Measurements from ENCODE around the gene PPIG.
"Not testable (repeated sequence)": the region's sequence is repeated elsewhere in the genome, so short reads cannot be mapped to it uniquely, and the experiment has no call there.

Gene PPIG

DNA sequence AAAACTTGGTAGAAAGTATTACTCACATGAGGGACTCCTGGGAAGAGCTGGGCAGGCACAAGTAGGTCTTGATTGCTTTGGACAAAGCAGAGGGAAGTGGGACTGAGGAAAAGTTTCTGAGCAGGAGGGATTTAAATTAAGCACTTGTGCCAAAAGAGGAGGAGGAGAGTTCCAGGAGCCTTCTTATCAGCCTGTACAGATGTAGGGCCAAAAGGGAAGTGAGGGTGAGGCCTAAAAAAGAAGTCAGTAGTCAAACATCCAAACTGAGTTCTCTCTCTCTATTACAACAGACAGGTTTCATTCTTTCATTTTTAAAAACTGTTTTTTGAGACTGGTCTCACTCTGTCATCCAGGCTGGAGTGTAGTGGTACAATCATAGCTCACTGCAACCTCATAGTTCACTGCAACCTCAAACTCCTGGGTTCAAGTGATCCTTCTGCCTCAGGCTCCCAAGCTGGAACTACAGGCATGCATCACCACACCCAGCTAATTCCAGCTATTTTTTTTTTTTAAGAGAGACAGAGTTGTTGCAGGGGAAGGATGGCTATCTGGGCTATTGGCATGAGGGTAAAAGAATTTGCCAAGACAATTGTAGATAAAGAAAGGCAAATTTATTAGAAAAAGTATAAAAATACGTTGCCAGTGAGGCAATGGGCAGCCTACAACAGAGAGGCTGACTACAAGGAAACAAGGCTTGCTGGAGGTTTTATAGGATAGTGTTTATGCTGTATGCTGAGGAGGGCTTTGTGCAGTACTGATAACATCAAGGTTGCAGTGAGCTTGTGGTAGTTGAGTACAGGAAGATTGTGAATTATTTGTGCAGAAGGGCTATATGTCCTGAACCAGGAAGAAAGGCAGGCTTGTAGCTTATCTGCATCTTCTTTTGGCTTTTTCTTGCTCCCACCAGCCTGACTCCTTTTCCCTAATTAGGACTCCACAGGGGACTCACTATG, 81.1 kb downstream of the PPIG start:
- no peak for DNase-seq

DNA sequence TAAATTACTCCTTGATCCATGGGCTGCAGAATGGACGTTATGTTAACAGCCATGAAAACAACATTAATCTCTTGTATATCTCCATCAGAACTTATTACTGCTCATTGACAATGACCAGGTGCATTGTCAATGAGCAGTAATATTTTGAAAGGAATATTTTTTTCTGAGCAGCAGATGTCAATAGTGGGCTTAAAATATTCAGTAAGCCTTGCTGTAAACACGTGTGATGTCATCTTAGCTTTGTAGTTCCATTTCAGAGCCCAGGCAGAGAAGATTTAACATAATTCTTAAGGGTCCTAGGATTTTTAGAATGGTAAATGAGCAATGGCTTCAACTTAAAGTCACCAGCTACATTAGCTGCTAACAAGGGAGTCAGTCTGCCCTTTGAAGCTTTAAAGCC, 83.4 kb downstream of the PPIG start:
- no peak for DNase-seq

DNA sequence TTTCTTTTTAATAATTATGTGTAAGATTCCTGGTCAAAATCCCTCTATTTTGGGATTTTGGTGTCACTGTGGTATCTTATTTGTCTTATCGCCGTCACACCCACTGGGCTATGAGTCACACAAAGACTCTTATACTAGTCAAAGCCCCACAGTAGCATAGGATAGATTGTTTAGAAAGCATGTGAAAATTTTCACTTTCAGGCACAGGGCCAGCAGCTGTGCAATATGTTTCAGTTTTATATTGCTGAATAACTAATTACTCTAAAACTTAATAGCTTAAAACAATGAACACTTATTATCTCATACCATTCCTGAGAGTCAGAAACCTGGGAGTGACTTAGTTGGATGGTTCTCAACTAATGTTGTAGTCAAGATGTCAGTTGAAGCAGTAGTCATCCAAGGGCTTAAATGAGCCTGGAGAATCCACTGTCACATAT, 86.1 kb downstream of the PPIG start:
- DNase-seq: no peak

DNA sequence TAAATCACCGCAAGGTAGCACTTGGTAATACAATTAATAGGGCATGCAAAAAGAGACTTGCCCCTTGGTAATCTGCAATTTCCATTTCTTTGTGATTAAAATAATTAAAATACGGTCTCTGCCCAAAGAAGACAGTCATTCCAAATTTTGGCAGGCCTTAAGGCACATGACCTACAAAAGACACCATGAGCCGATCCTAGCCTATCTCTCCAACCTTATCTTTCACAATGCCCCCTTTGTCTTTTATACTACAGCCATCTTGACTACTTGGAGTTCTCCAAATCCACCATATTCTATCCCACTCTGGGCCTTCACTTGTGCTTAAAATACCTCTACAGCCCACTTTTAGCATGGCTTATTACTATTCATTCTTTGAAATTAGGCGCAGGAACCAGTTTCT, 86.8 kb downstream of the PPIG start:
- DNase-seq: no peak

DNA sequence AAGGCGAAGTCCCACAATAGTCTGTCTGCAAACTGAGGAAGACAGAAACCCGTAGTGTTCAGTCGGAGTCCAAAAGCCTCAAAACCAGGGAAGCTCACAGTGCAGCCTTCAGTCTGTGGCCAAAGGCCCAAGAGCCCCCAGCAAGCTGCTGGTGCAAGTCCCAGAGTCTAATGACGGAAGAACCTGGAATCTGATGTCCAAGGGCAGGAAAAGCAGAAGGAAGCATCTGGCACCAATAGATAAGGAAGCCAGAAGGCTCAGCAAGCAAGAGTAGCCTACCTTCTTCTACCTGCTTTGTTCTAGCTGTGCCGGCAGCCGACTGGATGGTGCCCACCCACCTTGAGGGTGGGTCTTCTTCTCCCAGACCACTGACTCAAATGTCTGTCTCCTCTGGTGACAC, 88.3 kb downstream of the PPIG start:
- DNase-seq: no peak

DNA sequence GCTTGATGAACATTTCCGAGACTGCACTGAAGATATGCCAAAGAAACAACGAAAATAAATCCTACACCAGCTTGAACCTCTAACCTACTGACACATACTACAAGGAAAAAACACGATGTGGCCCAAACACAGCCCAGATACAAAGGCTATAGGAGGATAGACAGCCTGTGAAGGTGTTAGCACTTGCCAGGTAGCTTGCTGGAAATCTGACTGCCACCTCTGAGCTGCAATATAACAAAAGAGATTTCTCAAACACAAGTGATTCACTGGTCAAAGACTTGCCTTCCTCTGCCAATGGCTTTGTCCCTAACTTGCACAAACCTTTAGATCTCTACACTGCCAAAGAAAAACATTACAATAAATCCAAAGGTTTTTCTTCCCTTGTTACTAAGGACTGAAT, 89.0 kb downstream of the PPIG start:
- no peak for DNase-seq

DNA sequence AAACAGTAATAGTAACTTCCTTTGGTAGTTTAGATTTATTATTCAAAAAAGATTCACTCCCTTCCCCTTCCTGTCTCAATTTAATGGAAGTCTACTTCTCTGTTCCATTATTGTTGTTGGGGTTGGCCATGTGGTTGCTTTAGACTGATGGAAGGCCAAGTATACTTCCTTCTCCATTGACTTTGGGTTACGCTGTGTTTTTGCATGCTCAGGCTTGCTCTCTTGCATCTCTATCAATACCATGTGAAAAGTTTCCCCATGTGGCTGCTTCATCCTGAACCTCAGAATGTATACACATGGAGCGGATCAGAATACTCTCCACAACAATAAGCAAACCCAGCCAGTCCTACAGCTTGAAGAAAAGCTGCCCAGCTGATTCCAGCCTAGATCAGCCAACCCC, 89.8 kb downstream of the PPIG start:
- DNase-seq: no peak

DNA sequence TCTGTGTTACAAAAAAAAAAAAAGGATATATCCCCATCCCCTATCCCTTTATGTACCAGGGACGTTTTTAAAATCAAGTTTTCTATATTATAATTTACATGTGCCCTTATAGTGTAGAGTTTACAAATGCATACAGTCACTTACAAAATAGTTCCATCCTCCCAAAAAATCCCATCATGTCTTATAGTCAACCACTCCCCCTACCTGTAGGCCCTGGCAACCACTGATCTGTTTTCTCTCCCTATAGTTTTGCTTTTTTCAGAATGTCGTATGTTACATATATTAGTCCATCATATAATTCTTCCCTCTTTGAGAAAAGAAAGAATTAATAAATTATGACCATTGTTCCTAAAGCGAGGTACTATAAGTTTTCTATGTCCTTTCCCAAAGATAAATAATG, 92.2 kb downstream of the PPIG start:
- DNase-seq: no peak

DNA sequence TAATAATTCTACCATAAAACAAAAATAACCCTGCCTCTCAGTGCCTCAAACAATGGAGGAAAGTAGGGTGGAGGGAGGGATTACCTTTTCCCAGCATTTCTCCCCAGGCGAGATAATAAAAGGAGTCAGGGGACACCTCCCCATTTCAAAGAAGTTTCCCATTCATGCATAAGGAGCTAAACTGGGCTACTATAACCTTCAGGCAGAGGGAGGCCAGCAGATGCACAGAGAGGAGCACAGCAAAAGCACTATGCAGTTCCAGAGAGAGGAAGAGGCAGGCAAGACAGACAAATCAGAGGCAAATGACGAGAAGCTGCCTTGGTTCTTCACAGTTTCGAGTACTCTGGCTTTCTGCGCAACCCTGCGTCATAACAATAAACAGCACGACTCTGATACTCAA, 92.7 kb downstream of the PPIG start:
- no peak for DNase-seq

DNA sequence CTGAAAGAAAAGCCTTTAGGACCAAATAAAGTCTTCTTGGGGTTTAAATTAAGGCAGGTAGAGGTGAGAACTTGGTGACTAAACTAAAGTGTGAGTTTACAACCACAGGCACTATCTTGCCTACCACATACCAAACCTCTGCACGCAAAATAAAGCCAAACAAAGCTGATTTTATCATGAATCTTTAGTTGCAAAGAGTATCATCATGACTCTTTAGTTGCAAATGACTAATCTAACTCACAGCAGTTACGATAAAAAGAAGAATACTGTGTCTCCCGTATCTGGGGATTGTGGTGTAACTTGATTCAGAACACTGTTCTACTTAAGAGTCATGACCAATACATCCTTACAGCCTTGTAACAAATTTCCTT, 98.9 kb downstream of the PPIG start:
- no peak for DNase-seq

DNA sequence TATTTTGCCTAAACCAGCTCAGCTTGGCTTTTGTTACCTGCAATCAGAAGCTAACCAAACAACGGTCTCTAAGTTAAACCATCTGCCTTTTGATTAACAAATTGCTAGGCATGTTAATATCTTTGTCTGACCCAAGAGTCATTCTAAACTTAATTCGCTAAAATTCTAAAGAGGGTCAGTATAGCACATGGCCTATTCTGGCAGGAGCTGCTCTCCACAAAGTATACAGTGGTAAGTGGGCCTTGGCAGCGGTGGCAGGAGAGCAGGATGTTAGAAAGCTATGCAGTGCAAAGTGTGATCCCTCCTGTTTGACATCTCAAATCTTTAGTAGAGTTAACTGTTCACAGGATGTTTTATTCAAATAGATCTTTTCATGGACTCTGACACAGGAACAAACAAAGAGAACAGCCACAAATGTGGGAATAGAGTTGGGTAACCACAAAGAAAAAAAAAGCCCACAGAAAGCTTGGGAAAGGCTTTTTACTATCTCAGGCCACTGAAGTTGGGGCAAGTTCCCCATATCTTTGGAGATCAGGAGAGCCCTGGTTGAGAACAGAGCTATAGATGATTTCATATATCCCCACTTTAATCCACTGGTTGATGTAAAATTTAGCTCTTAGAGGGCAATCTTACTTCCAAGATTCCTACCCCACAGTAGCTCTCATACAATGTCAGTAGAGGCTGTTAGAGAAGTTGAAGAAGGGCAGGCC, 99.4 kb downstream of the PPIG start:
- no peak for DNase-seq

DNA sequence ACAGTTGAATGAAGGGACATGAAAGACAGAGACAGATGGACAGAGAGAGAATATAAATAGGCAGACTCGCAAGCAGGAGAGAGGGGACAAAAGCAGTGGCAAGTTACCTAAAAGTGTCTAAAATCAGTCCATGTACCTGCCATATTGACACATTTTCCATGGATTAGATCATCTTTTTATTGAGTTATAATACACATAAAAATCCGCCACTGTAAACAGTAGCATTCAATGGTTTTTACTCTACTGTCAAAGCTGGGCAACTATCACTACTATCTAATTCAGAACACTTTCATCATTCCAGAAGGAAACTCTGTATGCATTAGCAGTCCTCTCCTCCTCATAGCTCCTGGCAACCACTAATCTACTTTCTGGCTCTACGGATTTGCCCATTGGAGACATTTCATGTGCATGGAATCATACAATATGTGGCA, 100.0 kb downstream of the PPIG start:
- no peak for DNase-seq

DNA sequence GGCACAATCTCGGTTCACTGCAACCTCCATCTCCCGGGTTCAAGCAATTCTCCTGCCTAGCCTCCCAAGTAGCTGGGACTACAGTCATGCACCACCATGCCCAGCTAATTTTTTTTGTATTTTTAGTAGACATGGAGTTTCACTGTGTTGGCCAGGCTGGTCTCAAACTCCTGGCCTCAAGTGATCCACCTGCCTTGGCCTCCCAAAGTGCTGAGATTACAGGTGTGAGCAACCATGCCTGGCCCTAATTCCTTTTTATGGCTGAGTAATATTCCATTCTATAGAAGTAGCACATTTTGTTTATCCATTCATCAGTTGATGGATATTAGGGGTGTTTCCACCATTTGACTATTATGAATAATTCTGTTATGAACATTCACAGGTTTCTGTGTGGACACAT, 100.6 kb downstream of the PPIG start:
- not testable (repeated sequence) for DNase-seq

DNA sequence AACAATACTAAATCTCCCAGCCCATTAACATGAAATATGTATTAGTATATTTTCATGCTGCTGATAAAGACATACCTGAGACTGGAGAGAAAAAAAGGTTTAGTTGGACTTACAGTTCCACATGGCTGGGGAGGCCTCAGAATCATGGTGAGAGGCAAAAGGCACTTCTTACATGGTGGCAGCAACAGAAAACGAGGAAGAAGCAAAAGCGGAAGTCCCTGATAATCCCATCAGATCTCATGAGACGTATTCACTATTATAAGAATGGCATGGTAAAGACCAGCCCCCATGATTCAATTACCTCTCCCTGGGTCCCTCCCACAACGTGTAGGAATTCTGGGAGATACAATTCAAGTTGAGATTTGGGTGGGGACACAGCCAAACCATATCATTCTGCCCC, 102.7 kb downstream of the PPIG start:
- not testable (repeated sequence) for DNase-seq

DNA sequence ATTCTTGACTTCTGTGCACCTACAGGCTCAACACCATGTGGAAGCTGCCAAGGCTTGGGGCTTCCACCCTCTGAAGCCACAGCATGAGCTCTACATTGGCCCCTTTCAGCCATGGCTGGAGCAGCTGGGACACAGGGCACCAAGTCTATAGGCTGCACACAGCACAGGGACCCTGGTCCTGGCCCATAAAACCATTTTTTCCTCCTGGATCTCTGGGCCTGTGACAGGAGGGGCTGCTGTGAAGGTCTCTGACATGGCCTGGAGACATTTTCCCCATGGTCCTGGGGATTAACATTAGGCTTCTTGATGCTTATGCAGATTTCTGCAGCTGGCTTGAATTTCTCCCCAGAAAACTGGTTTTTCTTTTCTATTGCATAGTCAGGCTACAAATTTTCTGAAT, 103.8 kb downstream of the PPIG start:
- not testable (repeated sequence) for DNase-seq

DNA sequence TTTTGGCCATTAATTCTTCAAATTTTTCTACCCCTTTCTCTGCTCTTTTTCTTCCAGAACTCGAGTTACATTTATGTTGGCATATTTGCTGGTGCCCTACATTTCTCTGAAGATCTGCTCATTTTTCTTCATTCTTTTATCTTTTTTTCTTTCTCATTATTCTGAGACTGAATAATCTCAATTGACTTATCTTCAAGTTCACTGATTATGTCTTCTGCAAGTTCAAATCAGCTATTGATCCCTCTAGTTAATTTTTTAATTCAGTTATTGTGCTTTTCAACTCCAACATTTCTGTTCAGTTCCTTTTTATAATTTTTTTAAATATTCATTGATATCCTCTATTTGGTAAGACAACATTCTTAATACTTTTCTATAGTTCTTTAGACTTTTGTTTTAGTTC, 106.8 kb downstream of the PPIG start:
- DNase-seq: no peak
